ENCODE results near the gene ELMO1. TPM values are rescaled to one million over a fixed set of nuclear protein-coding genes. Genes with fewer than 3 reads are reported as not detected.

The ELMO1 gene
- total RNA-seq, 2 donors from 2014 or later, result 15.6 to 24.6 TPM

- DNase-seq (no peak), ATAC-seq (no peak)
- intact Hi-C loops (cut with DNase I), result loop anchor here in 1 of 2 donors (10.0 kb wide), 1 partner anchor 289 kb away; no protein-coding TSS in a partner anchor
Observed at GRCh38 chr7:37225285-37225969, 223.2 kb downstream of the ELMO1 start.

- no peak for ATAC-seq
- DNase-seq, result no peak
- intact Hi-C loops (cut with DNase I), result loop anchor here in 1 of 2 donors (10.0 kb wide), 1 partner anchor 290 kb away; no protein-coding TSS in a partner anchor
Observed at GRCh38 chr7:37224746-37225145, 223.9 kb downstream of the ELMO1 start.

GRCh38 chr7:37220664-37221063 lies 228.0 kb downstream of the ELMO1 start:
- intact Hi-C loops (cut with DNase I), result loop anchor here in 1 of 2 donors (10.0 kb wide), 1 partner anchor 294 kb away; no protein-coding TSS in a partner anchor
- ATAC-seq (no peak), DNase-seq (no peak)

DNA sequence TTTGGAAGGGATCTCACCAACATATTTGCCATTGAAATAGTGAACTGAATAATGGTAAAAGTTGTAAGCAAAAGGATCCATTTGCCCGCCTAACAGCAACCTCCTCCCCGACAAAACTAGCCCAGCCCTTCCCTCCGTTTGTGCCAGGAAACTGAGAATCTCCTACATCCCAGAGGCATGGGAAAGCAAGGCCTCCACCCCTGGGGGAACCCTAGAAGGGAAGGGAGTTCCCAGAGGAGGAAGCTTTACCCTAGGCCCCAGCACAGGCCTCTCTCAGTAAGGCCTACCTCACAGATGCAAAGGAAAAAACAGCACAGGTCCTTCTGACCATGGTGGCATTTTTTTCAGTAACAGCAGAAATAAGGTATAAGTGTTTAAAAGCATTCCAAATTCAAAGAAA lies 229.7 kb downstream of the ELMO1 start:
- DNase-seq (peak; percentile 63), ATAC-seq (peak in 1 of 2 donors; percentile 56)
- intact Hi-C loops (cut with DNase I), result no loop called here

- DNase-seq (no peak), ATAC-seq (peak in 1 of 2 donors; percentile 70)
- intact Hi-C loops (cut with DNase I), result no loop called here
Observed at GRCh38 chr7:37216923-37217322, 231.7 kb downstream of the ELMO1 start.

DNA sequence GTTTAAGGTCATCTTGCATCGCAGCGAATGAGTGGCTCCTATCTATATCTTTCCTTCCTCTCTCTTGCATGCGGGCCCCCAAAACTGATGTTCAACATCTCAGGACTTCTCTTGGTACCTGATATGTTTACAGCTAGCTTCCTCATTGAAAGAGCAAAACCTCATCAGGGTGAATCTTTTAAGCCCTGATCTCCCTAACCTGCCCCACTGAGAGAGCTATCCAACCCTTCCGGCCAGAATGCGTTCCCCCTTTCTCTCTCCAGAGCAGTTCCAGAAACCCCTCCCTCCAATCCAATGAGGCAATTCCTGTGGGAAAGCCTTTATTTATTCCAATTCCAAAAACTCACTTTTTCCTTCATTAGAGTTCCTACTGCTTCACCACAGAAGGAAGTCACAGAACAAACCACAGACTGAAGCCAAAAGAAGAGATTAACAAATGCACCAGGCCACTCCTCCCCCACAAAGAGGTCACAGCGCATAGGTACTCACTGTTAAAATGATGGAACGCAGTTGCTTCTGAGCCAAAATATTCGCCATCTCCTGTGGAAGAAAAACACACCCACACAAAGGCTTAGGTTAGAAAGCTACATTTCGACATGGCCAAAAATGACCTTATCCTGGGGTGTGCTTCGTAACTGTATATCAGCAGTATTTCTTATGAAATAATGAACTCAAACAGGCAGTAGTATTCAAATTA lies 232.4 kb downstream of the ELMO1 start:
- intact Hi-C loops (cut with DNase I), result no loop called here
- DNase-seq, result peak; percentile 42
- peak in 1 of 2 donors; percentile 63 for ATAC-seq

- intact Hi-C loops (cut with DNase I), result no loop called here
- ATAC-seq, result no peak
- no peak for DNase-seq
Observed at GRCh38 chr7:37215290-37215923, 233.3 kb downstream of the ELMO1 start.

DNA sequence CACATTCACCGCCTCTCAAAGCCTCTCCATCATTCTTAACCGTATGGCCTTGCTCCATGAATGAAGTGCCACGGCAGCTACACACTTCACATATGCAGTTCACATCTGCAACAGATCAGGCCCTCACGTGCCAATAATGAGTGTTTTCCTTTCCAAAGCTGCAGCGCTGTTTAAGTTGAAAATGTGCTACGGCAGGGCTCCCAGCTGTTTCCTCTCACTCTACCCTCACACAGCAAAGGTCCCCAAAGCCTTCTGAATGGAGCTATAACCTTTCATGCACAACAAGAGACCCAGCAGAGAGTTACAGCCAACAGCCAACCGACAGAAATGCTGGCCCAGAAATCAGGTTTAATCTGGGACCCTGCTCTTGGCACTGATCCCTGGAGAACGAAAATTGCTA lies 236.1 kb downstream of the ELMO1 start:
- DNase-seq, result no peak
- intact Hi-C loops (cut with DNase I), result no loop called here
- no peak for ATAC-seq

- DNase-seq (no peak), ATAC-seq (no peak)
- intact Hi-C loops (cut with DNase I), result no loop called here
Observed at GRCh38 chr7:37212051-37212450, 236.6 kb downstream of the ELMO1 start.

- intact Hi-C loops (cut with DNase I), result no loop called here
- ATAC-seq (peak; percentile 36 to 78), DNase-seq (peak; percentile 59)
Observed at GRCh38 chr7:37211097-37211880, 237.4 kb downstream of the ELMO1 start.

DNA sequence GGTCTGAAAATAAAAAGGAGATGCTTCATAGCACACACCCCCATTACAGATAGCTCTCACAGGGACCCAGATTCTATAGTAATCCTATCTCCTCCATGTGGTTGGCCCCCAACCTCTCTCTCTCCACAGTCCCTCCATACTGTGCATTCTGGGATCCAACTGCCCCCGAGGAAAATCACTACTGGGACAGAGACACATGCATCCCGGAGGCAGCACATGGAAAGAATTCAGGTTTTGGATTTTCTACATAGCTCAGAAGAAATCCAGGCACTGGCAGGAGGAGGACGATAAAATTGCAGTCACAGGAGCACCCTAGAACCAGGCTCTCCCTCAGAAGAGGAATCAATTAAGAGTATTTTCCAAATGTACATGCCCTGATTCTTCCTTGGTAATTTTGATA lies 239.5 kb downstream of the ELMO1 start:
- DNase-seq (no peak), ATAC-seq (no peak)
- intact Hi-C loops (cut with DNase I), result loop anchor here (10.0 kb wide), 3 partner anchors 296 to 626 kb away; no protein-coding TSS in a partner anchor

GRCh38 chr7:37208528-37208927 lies 240.1 kb downstream of the ELMO1 start:
- intact Hi-C loops (cut with DNase I), result loop anchor here (10.0 kb wide), 3 partner anchors 296 to 626 kb away; no protein-coding TSS in a partner anchor
- ATAC-seq, result peak; percentile 93 to 94
- DNase-seq, result peak; percentile 64

DNA sequence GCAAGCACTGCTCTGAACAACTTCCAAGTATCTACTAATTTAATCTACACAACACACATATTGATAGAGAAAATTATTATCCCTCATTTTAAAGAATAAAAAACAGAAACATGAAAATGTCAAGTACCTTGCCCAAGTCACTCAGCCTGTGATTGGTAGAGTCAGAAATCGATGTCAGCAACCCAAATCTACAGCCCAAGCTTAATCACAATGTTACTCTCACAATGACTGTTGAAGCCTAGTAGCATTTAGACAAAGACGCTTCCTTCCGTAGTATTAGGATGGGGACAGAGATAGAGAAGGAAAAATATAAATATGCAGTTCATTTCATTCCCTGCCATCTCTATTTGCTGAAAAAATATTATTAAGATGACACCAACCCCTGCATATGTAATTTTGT lies 242.5 kb downstream of the ELMO1 start:
- ATAC-seq, result no peak
- intact Hi-C loops (cut with DNase I), result loop anchor here (10.0 kb wide), 3 partner anchors 299 to 629 kb away; no protein-coding TSS in a partner anchor
- no peak for DNase-seq

GRCh38 chr7:37205451-37205850 lies 243.2 kb downstream of the ELMO1 start:
- DNase-seq, result no peak
- intact Hi-C loops (cut with DNase I), result loop anchor here (10.0 kb wide), 3 partner anchors 299 to 629 kb away; no protein-coding TSS in a partner anchor

DNA sequence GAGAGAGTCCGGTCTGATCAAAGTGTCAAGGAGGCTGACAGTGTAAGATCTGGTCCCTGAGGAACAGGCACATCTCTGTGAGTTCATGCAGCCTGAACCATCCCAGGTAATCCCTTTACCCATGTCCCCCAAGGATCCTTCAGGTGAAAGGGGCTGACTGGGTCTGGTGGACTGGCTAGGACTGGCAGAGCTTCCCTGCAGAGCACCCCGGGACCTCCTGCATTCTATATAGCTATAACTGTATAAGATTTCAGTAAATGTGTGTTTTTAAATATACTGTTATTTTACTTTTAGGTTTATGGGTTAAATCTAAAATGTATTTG lies 246.8 kb downstream of the ELMO1 start:
- intact Hi-C loops (cut with DNase I), result loop anchor here (10.0 kb wide), 3 partner anchors 303 to 633 kb away; no protein-coding TSS in a partner anchor
- DNase-seq, result no peak
- ATAC-seq, result peak in 1 of 2 donors; percentile 14

More at GRCh38 chr7:37205451-37205850, 243.2 kb downstream of the ELMO1 start:
- ATAC-seq, result no peak

DNA sequence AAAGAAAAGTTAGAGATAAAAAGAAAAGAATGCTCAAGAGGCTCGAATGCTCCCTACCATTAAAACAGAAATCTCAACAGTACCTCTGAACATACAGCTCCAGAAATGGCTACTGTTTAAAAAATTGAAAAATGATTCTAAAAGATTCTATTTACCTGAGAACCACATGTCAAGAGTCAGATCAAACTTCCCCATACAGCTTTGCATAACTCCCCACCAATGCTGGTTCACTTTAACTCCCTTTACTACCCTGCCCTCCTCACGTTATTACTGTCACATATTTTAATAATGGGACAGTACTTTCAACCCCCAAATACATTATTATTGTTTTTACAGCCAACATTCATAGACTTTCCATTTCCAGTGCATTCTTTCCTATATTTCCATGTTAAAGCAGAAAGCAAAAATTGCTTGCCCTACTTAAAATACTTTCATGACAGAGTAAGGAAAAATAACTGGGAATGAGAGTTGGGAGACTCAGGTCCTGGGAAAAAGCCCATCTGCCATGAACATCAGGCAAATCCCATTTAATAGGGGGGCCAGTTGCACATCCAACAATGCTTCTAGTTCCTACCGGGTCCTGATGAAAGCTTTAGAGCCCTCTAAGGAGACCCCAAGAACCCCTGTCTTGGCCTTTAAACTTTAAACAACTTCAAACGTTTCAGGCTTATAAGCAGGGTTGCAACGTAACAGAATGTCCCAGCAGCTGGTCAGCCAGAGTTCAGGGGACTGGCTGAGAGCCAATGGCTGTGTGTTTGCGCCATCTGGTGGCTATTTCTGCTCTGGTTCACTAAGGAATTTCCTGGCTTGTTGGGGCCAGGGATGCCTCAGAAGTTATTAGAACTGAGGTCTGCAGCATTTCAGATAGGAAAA lies 247.4 kb downstream of the ELMO1 start:
- DNase-seq (peak; percentile 79), ATAC-seq (peak; percentile 83 to 88)
- intact Hi-C loops (cut with DNase I), result loop anchor here (10.0 kb wide), 3 partner anchors 304 to 634 kb away; no protein-coding TSS in a partner anchor

DNA sequence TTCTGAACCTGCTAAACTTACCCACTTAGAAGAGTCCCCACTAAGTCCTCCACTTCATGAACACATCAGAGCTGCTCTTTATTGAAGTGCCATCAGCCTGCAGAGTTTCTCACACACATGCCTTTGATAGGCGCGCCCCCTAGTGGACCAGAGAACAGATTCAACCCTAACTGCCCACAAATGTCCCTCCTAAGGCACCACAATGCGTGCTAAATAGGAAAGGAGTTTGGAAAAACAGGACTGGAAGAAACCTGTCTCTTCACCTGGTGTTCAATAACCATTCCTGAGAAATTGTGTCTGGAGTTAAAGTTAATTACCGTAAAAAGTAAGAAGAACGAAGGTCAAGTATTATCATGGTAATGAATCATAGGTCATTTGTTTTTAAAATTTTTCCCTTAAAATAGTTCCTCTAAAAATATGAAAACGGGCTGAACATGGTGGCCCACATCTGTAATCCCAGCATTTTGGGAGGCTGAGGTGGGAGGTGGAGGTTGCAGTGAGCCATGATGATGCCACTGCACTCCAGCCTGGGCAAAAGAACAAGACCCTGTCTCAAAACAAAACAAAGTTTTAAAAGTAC lies 249.7 kb downstream of the ELMO1 start:
- DNase-seq, result peak; percentile 86
- intact Hi-C loops (cut with DNase I), result loop anchor here in 1 of 2 donors (2.0 to 5.0 kb wide), 2 partner anchors 232 to 710 kb away; no protein-coding TSS in a partner anchor

More for the DNA sequence above, 249.7 kb downstream of the ELMO1 start:
- ATAC-seq, result peak; percentile 72 to 82
